Measurements from ENCODE around the gene C1orf198.

- TF ChIP-seq CTCF (IDR thresholded peaks at IDR 0.05) (no peak), EZH2phosphoT487 (IDR thresholded peaks at IDR 0.05) (no peak)
Observed at GRCh38 chr1:230839173-230839572, 29.1 kb downstream of the C1orf198 start.

Measured in neural progenitor cell (in vitro differentiated cells).